ENCODE measurements around the gene LRRC49.
"Not testable (repeated sequence)": the region's sequence is repeated elsewhere in the genome, so short reads cannot be mapped to it uniquely, and the experiment has no call there.

Gene LRRC49, protein sequence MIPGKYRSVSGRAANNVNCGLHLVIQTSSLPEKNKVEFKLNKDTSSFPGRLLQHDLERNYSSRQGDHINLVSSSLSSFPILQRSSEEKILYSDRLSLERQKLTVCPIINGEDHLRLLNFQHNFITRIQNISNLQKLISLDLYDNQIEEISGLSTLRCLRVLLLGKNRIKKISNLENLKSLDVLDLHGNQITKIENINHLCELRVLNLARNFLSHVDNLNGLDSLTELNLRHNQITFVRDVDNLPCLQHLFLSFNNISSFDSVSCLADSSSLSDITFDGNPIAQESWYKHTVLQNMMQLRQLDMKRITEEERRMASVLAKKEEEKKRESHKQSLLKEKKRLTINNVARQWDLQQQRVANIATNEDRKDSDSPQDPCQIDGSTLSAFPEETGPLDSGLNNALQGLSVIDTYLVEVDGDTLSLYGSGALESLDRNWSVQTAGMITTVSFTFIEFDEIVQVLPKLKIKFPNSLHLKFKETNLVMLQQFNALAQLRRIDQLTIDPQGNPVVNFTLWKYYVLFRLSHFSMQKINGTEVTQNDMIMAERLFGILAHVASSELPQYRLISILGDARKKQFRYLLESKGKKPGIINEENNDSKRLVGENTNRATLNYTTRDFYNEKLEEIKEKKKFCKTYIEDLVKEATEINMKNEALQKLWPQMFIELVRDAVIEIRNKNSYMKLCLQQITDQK

DNA sequence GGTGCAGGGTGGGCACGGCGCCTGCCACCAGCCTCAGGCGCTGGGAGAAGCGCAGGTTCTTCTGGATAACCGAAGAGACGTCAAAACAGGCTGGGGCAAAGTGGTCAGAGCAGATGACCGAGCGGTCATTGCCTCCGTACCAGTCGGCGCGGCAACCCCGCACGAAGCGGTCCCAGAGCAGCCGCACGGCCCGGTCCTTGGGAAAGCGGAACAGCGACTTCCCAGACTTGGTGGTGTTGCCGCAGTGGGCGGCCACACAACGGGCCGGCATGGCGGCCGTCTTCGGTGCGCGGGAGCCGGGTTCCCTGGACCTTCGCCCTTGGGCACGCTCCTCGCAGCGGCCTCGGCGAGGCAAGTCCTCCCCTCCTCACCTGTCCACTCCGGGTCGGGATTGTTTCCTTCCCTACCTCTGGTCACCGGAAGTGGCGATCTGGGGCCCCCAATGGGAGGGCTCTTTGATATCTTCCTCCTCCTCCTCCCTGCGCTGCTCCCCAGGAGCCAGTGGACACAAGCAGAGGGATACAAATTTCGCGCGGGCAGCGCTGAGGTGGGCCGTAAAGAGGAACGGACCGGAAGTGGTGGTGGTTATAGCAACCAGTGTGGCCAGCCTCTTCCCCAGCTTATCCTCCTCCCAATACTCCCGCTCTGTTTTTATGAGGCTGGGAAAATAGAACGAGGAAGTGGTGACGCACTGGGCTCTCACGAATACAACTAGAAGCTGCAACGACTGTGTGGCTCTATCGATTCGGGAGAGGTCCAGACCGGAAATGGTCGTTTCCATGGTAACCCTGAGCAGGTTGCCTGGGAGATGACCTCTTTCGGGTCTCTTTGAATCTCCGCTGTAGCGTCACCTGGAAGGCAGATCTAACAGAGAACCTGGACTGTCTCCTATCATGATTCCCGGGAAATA is at the start of gene LRRC49, which contains the start of gene THAP10:
Gene LRRC49, plus strand, starts transcription at position 825 of the 910 bp plus-strand sequence. Its CDS starts 69 bp downstream, at position 894.
Gene THAP10, minus strand, starts transcription at position 432 of the 910 bp plus-strand sequence. Its CDS starts 161 bp downstream, at position 271.
- DNase-seq = no peak

DNA sequence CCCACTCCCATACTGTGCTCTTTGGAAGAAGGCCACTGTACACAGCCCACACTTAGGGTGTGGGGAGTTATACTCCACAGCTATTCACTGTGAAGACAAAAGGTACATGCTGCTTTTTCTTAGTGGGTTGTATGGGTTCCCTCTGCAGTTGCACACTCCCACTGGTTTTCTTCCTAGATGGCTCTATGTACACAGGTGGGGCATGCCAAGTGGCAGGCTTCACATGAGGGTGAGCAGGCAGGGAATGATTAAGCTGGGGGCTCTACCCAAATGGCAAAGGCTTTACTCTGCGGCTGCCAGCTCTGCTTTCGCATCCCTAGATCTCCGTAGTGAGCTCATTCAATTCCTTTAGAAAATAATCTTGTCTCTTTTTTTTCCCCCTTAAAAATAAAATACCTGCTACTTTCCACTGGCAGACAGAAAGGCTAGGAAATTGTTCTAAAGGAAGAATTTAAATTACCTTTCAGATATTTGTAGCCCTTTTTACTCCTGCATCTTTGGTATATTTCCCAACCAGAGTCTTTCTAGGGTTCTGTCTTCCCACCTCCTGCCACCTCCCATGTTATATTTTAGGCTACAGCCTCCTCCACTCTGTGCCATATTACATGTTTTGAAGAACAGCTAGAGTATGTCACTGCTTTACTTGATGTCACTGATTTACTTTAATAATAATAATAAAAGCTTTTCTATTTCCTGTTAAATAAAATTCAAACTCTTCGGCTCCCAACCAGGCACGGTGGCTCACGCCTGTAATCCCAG is 46.8 kb upstream of the LRRC49 start:
- no peak for DNase-seq

DNA sequence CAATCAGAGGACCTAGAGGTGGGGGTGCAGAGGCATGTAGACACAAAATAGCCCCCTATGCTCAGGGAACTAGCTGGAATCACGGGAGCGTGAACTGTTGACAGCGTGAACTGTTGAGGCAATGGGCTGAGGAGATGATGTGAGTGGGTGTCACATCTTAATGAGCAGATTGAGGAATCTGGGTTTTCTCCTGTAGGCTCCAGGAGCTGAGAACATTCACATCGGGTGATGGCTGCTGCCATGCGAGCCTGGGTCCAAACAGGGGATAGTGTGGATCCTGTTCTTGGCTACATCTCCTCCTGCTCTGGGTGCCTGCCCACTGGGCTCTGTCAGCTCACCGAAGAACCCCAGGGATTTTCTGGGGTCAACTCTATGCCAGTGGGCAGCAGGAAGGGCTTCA is 40.7 kb upstream of the LRRC49 start:
- DNase-seq = no peak

DNA sequence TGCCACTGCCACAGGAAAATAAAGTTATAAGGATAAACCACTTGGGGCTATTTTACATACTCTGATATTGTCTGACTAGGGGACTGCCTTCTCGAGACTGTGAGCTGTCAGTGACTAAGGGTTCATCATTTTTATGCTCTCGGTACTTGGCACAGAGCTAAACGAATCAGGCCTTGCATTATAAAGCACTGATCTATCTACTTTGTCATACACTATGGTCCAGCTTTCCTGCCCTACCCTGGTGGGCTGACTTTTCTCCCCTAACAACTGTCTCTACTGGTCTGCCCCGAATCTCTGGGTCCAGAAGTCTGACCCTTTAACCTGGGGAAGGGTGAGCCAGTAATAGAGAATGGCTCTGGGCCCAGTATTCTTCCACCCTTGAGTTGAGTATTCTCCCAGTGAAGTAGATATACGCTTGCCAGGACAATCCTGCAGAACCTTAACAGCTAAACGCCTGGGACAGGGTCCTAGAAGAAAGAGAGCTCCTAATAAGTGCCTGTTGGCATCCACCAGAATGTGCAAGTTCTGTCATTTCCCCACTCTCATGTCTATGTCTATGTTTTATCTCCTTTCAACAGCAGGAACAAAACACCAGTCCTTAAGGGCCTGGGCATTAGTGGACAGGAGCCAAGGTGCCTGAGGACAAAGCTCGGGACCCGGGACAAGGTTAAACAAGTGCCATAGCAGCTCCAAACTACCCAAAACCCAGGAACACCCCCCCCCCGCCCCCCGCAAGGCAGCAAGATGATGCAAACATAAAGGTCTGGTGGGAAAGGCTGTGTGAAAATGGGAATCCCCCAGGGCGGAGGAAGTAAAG is 39.9 kb upstream of the LRRC49 start:
- no peak for DNase-seq

DNA sequence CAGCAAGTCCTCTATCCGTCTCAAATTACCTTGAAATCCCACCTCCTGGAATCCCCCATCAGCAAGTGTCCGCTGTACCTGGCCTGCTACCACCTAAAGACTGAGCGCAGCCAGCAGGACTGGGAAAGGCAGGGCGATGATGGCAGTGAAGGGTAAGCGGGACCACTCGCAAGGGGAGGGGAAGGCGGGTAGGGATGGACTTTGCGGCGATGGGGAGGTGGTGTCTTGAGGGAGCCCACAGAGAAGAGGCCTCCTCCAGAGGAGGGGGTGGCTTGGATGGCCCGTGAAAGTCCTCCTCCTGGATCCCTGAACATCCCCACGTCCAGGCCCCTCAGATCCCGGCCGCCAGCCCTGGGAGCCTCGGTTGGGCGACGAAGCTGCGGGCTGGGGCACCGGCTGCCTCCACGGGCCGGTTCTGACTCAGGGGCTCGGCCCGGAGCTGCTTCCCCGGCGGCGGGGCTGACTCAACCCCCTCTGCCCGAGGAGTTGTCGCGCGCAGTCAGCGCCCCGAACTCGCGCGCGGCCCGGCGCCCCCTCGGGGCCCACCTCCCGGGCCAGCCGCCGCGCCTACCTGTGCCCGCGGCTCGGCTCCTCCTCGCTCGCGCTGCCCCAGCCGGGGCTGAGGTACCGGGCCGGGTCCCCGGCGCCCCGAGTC is 39.2 kb upstream of the LRRC49 start:
- no peak for DNase-seq

DNA sequence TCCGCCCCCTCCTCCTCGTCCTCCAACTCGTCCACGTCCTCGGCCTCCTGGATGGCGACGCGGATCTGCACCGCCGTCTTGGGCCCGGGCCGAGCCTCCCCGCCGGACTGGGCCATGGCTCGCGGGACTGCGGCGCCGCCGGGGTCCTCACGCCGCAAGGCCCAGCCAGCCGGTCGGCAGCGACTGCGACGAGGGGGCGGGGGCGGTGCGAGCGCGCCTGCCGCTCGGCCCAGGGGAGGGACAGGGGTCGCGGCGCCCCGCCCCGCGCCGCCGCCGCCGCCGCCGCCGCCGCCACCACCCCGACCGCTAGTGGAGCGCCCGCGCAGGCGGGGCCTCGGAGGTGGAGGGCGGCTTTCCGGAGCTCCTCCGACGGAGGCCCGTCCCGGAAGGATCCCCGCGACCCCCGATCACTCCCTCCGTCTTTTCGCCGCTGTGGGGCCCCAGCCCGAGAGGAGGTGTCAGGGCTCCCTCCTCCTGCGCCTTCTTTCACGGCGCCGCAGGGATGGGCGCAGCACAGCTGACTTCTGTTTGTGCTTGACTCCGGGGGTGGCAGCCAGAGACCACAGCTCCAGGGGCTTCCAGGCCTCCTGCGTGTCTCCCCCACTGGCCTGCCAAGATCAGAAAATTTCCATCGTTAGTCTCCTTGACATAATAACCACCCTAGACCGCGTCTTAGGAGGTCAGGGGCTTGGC is 38.5 kb upstream of the LRRC49 start, which contains the start of gene LARP6:
Gene LARP6, minus strand, starts transcription at position 185 of the 693 bp plus-strand sequence. Its CDS starts 69 bp downstream, at position 116.
- no peak for DNase-seq

DNA sequence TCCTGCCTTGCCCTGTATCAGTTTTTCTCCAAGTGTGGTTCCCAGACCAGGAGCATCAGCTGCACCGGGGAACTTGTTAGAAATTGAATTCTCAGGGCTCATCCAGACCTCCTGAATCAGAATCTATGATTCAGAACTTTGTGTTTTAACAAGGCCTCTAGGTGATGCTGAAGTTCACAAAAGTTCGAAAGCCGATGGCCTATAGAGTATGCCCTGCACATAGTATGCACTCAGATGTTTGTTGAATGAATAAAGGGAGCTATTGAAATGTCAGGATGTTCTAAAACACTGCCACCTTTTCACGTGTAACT is 38.0 kb upstream of the LRRC49 start:
- no peak for DNase-seq

DNA sequence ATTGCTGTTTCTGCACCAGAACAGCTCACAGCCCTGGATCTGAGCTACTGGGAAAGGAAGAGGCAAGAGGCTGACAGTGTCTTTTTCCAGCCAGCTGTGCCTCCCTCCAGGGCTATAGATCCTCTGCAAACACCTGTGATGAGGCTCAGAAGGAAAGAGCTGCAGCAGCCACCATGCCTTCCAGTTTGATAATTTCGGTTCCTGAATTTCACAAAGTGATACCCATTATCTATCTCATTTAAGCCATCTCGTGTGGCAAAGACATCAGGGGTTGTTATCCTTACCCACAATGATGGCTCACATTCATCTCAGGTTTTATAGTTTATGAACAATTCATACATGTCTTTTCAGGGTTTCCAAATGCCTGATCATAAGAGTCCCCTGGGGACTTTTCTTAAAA is 36.9 kb upstream of the LRRC49 start:
- DNase-seq = no peak

DNA sequence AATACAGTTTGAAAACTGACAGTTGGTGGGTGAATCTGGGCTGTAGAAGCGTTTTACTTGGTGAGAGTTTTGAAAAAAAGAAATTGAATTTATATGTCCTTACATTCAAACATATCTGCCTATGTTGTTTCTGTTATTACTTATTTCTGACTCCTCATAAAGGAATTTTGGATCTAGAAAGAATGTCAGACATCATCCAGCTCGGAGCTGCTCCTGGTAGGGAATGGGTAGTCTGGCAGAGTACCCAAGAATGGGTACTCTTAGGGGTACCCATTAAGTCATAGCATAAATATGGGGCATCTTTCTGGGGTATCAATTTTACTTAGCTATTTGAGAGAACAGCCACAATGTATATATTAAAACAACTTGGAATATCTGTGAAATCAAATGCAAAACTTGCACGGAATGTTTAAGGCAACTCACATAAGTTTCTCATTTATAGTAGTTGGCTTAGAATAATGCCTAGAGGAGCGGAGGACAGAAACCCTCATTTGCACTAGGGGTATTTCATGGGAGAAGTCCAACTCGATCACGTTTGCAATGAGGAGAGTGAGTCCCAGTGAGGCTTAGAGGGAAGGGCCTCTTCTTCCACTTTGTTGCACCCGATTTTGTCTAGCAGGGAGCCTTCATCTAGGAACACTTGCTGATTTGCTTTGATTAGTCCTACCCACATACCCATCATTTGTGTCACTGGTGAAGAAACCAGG is 36.3 kb upstream of the LRRC49 start:
- DNase-seq = no peak

DNA sequence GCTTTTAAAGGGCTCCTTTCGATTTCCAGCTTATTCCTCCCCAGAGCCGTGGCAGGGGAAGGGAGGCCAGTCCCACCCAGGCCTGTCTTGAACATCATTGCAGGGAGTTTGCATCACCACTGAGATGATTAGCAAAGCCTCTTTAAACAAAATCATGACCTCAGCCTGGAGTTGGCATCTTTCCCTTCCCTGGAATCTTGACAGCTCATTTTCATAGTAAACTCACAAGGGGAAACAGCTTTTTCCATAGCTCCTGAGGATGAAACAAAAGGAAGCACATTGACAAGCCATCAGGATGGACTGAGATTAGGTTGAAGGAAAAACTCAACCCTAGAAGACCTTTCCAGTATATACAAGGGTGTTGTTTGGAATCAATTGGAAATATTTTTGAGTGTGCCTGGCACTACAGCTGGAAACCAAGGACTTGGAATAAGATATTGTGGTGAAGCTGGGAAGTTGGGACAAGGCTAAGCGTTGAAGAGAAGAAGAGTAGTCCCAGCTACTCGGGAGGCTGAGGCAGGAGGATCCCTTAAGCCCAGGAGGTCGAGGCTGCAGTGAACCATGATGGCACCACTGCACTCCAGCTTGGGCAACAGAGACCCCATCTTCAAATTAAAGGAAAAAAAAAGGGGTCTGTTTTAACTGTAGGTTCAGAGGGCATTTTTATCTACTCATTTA is 35.6 kb upstream of the LRRC49 start:
- DNase-seq = no peak

DNA sequence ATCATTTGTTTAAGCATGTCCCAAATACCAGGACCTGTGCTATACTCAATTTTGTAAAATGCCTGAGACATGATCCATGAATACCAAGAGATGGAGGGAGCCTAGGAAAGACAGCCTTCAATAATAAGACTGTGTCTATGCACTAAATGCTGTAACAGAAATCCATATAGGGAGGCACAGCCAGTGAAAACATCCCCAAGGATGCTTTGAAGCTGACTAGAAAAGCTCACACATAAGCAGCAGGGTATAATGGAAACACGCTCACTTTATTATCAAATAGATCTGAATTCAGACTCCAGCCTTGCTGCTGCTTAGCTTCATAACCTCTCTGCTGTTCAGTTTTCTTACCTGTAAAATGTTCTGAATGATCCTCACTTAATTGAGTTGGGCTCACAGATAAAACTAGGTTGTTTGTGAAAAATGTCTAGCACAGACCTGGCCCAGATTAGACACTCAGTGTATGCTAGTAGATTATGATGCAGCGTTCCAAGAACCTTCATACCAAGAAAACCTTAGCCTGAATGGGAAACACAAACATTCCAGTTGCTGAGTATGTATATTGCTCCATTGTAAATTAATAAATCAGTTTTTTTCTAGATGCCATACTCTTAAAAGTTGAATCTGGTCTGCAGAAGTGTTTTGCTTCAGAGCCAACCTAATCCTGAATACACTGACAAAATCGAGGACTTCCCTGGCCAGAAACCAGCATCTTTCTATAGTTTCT is 34.9 kb upstream of the LRRC49 start:
- no peak for DNase-seq

DNA sequence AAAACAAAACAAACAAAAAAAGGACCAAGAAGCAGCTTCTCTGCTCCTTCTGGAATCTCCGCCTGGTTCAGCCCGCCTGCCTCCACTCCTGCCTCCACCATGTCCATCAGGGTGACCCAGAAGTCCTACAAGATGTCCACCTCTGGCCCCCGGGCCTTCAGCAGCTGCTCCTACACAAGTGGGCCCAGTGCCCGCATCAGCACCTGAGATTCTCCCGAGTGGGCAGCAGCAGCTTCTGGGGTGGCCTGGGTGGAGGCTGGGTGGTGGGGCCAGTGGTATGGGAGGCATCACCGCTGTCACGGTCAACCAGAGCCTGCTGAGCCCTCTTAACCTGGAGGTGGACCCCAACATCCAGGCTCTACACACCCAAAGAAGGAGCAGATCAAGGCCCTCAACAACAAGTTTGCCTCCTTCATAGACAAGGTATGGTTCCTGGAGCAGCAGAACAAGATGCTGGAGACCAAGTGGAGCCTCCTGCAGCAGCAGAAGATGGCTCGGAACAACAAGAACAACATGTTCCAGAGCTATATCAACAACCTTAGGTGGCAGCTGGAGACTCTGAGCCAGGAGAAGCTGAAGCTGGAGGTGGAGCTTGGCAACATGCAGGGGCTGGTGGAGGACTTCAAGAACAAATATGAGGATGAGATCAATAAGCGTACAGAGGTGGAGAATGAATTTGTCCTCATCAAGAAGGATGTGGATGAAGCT is 33.9 kb upstream of the LRRC49 start:
- not testable (repeated sequence) for DNase-seq

DNA sequence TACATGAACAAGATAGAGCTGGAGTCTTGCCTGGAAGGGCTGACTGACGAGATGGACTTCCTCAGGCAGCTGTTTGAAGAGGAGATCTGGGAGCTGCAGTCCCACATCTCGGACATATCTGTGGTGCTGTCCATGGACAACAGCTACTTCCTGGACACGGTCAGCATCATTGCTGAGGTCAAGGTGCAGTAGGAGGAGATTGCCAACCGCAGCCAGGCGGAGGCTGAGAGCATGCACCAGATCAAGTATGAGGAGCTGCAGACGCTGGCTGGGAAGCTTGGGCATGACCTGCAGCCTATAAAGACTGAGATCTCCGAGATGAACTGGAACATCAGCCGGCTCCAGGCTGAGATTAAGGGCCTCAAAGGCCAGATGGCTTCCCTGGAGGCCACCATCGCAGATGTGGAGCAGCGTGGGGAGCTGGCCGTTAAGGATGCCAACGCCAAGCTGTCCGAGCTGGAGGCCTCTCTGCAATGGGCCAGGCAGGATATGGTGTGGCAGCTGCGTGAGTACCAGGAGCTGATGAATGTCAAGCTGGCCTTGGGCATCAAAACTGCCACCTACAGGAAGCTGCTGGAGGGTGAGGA is 33.2 kb upstream of the LRRC49 start:
- DNase-seq = no peak

DNA sequence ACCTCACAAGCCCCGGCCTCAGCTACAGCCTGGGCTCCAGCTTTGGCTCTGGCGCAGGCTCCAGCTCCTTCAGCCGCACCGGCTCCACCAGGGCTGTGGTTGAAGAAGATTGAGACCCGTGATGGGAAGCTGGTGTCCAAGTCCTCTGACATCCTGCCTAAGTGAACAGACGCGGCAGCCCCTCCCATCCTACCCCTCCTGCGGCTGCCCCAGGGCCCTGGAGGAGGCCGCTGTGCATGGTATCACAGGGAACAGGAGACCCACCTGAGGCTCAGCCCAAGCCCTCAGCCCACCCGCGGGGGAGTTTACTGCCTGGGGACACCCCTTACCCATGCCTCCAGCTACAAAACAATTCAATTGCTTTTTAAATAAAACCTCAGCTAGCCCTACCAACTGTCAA is 32.6 kb upstream of the LRRC49 start:
- DNase-seq = no peak

DNA sequence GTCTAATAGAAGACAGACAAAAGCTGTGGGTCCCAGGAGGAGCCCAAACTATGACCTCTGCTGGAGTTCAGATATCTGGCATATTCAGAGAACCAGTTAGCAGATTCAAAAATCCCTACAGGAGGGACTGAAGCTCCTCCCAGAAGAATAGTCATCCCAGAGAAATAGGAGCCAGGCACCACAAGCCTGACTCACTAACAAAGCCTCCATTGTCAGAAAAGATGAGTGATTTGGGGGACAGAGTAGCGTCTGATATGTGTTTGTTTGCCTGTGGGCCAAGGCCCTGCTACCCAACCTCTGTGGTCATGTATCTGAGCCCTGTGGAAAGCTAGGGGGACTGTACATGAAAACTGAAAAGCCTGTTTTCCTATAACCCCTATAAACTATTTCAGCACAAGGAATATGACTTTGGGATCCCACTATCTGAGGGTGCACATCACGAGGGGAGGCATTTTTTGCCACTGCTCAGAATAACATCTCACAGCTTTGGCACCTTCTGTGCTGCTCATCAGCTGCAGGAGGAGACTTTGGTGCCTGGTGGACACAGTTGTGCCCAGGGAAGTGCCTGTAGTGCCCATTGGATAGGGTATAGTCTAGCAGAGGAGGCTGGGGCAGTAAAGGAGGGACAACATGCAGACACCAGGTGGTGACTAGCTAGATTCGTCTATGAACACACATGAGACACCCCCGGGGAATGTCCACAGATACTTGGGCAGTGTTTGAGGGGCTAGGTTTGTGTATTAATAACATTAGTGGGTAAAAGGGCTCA is 29.0 kb upstream of the LRRC49 start:
- DNase-seq = no peak

DNA sequence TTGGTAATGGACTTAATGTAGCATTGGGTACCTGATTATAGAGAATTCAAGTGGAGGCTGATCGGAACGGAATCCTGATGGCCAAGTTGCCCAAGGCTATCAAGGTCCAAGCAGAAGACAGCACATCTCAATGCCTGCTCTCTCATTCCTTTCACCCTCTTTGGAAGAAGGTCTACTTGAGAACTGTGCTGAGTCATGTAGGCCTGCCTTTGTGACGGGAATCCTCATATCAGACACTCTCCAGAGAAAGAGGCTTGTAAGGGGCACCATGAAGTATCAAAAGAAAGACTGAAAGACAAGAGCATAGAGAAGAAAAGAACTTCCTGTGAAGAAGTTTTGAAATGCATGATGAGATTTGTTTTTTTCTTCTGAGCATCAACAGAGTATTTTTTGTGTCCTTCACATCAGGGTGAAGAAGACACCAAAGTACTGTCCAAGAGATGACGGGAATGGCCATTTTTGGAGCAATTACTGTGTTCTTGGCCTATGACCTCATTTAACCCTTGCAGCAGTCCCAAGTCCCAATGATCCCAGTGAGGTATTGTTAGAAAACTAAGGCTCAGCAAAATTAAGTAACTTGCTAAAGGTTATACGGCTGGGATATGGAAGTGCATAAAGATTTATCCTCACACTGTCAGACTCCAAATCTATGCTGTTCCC is 25.5 kb upstream of the LRRC49 start:
- no peak for DNase-seq
